GM21786 (cell line): ENCODE data around the gene PFKFB3.
"Not testable (repeated sequence)": the region's sequence is repeated elsewhere in the genome, so short reads cannot be mapped to it uniquely, and the experiment has no call there.

Experiments
- ATAC-seq: cut with Tn5 transposase; IDR thresholded peaks from one replicate; pipeline ENCODE4 v1.9.1; 2021; ENCODE audit not compliant: unreplicated experiment

Gene PFKFB3

DNA sequence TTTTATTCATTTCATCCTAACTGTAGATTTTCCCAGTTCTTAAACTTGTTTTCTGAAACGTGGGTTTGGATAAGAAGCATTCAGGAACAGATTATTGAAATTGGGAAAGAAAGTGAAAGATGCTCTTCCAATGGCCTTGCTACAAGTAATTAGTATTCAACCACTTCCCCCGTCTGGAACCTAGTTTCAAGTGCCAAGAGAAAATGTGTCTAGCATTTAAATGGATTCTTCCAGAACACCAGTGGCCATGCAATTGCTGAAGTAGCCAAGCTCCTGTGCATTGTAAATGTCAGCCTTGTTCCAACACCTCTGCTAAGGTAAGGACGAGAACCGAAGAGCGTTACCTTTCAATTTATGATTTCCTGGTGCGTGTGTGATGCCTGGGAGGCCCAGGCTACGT is 68.2 kb downstream of the PFKFB3 start:
- ATAC-seq: no peak

DNA sequence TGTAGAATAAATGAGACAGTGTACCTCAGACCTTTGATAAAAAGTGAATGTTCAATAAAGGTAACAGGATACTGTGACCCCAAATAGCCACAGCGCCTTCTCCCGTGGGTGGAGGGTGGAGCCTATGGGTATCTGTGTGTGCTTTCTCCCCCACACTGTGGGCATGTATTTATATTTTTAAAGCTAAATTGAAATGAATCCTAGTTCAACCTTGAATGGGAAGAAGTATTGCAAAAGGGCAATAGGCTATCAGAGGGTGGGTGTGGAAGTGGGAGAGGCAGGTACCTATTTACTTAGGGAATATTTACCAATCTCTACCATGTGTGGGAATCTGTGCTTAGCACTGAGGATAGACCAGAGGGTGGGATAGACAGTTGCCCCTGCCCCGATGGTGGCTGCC is 68.9 kb downstream of the PFKFB3 start:
- no peak for ATAC-seq

- no peak for ATAC-seq
Observed at GRCh38 chr10:6272126-6272525, 69.4 kb downstream of the PFKFB3 start.

DNA sequence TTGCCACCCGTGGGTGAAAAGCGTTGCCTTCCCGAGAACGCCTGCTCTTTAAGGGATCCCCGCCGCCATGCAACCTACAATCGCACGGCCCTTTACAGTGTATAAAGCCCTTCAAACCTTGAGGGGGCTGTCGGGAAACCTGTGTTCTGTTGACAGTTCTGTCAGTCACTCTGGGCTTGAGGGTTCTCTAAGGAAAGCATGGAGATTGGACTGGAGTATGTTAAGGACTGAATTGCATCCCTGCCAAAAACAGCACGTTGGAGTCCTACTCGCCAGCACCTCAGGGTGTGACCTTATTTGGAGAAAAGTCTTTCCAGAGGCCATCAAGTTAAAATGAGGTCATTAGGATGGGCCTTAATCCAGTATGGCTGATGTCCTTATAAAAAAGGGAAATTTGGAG is 70.6 kb downstream of the PFKFB3 start:
- no peak for ATAC-seq

DNA sequence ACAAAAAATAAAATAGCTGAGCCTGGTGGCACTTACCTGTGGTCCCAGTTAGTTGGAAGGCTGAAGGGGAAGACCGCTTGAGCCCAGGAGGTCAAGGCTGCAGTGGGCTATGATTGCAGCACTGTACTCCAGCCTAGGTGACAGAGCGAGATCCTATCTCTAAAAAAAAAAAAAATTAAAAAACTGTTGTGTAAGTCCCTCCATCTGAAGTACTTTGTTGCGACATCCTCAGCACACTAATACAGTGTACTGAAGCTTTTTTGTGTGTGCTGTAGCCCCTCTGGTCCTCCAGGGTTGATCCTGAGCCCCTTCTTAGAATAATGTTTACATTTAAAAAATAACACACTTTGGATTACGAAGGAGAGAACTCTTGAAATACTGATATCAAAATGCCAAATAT is 71.3 kb downstream of the PFKFB3 start:
- ATAC-seq: no peak

DNA sequence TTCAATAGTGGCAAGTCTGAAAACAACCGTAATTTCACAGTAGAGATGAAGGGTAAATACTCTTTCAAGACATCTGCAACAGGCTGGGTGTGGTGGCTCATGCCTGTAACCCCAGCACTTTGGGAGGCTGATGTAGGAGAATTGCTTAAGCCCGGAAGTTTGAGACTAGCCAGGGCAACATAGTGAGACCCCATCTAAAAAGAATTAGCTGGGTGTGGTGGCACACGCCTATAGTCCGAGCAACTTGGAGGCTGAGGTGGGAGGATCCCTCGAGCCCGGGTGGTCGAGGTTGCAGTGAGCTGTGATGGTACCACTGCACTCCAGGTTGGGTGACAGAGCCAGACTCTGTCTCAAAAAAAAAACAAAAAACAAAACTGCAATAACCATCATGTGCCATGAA is 71.8 kb downstream of the PFKFB3 start:
- no peak for ATAC-seq

GRCh38 chr10:6275022-6275997 is 72.6 kb downstream of the PFKFB3 start:
- ATAC-seq: peak; percentile 58

DNA sequence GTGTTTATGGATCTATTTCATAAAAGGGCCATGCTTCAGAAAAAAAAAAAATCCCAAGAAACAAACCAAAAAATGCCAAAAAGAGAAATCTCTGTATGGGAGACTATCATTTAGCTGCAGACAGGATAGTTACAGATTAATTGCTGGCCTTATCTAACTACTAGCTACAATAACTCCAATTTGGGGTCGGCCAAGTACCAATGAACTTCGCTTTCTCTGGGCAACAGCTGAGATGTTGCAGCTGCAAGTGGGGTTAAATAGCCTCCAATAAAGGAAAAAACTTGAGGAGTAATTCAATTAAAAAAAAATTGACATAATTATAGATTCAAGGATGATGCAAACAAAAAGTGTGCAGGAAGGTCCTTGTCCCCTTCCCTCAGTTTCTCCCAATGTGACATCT is 73.6 kb downstream of the PFKFB3 start:
- no peak for ATAC-seq

DNA sequence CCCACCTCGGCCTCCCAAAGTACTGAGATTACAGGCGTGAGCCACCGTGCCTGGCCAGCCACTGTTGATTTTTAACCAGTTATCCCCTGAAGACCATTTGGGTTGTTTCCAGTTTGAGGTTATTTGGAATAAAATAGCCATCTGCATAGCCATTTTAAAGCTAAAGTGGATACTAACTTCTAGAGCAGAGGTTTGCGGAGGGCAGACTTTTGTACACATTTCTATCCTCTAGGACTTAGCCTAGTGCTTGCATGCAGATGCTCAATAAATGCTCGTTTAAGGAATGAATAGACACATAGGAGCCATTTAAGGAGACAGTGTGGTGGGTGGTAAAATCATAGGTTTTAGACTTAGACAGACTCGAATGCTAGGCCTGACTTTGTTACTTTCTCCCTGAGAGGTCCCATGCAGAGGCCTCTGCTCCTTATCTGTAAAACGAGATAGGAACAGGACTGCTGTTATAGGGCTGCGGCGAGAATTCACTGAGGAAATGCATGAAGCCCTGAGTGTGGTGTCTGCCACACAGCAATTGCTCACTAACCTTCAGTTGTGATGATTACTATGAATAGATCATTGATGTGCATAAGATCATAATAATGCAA is 75.9 kb downstream of the PFKFB3 start:
- no peak for ATAC-seq

GRCh38 chr10:6279540-6280267 is 77.0 kb downstream of the PFKFB3 start:
- ATAC-seq: no peak

GRCh38 chr10:6280291-6280690 is 77.6 kb downstream of the PFKFB3 start:
- no peak for ATAC-seq

GRCh38 chr10:6282454-6282958 is 79.8 kb downstream of the PFKFB3 start:
- ATAC-seq: no peak

DNA sequence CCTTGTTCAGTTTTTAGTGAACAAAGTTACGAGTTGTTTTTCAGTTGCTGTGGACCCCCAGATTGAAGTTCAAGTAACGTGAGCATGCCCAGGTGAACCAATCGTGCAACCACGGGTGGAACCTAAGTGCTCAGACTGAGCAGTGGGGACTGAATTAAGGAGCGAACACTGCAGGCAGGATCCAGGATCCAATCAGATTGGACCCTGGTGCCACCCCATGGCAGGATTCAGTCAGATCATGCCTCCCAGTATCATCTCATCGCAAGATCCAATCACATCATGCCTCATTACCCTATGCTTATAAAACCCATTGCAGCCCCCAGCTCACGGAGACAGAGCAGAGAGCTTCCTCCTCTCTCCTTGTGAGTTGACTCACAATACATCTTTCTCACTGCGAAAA is 80.9 kb downstream of the PFKFB3 start:
- ATAC-seq: no peak

DNA sequence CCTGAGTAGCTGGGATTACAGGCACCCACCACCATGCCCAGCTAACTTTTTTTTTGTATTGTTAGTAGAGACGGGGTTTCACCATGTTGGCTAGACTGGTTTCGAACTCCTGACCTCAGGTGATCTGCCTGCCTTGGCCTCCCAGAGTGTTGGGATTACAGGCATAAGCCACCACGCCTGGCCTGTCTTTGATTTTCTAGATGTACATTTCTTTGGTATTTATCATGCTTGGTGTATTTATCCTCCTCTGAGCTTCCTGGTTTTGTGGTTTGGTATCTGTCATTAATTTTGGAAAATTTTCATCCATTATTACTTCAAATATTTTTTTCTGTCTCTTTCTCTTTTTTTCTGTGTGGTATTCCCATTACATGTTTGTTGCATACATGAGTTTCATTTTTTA is 87.9 kb downstream of the PFKFB3 start:
- ATAC-seq: not testable (repeated sequence)

GRCh38 chr10:6292741-6293151 is 90.0 kb downstream of the PFKFB3 start:
- no peak for ATAC-seq

GRCh38 chr10:6296425-6296824 is 93.7 kb downstream of the PFKFB3 start:
- ATAC-seq: not testable (repeated sequence)

GRCh38 chr10:6296828-6297251 is 94.1 kb downstream of the PFKFB3 start:
- no peak for ATAC-seq

- ATAC-seq: no peak
Observed at GRCh38 chr10:6297522-6297921, 94.8 kb downstream of the PFKFB3 start.

DNA sequence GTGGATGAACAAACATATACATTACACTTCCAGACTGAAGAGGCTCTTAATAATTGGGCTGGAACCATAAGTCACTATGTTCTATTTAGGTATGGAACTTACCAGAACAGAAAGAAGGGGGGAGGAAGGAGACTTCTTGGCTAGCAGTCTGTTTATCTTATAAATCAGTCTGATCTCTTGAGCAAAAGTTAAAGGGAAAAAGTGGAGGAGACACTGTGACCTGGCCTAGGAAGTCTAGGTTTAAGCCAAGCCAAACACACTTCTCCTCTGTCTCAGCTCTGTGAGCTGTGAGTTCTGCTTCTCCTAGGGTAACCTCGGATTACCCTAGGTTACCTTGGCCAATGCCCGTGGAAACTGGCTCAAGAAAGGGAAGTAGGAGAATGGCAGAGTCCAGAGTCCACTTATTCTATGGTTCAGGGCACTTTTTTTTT is 95.2 kb downstream of the PFKFB3 start:
- no peak for ATAC-seq

DNA sequence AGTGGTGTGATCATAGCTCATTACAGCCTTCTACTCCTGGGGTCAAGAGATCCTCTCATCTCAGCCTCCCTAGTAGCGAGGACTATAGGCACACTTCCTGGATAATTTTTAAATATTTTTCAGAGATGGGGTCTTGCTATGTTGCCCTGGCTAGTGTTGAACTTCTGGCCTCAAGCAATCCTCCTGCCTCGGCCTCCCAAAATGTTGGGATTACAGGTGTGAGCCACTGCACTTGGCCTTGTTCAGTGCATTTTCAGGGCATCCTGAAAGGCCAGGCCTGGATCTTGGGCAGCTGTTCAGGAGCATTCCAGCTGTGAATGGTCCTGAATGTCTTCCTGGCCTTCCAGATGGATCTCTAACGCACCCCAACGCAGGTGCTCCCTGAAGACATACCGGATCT is 95.7 kb downstream of the PFKFB3 start:
- ATAC-seq: no peak

GRCh38 chr10:6299234-6299633 is 96.5 kb downstream of the PFKFB3 start:
- ATAC-seq: no peak
